Measurements from ENCODE around the gene NHERF2. TPM values are rescaled to one million over a fixed set of nuclear protein-coding genes. Genes with fewer than 3 reads are reported as not detected.

Gene NHERF2
- total RNA-seq, 2 experiments from 2014 or later: 1.1 to 1.4 TPM

GRCh38 chr16:1983544-1984346, 43.0 kb upstream of the NHERF2 start, which contains the start of gene GFER:
GFER (plus strand) TSS chr16:1984193; CDS start chr16:1984219, 26 bp downstream.
- peaks cover 28% of the 10 kb centered on the region for H3K27me3 Mint-ChIP-seq
- peaks cover 15% of the 10 kb centered on the region for H3K4me1 Mint-ChIP-seq (ENCODE audit: low read depth)
- DNase-seq: peak; percentile 88
- POLR2A ChIA-PET: interaction anchor here (1.9 to 3.6 kb wide), 3 partner anchors 12 to 23 kb away, joined by 8 to 22 read pairs (median 15); partner anchors contain the start of genes RPS2 and TBL3
- H3K9me3 Mint-ChIP-seq: no peaks in the 10 kb centered on the region
- CTCF ChIA-PET: interaction anchor here (0.6 to 2.4 kb wide), 4 partner anchors 19 to 25 kb away, joined by 3 to 15 read pairs (median 8); partner anchors contain the start of gene RPS2
- intact Hi-C loops (cut with micrococcal nuclease): loop anchor here (1.0 kb wide), 1 partner anchor 9 kb away; no protein-coding TSS in a partner anchor
- peak within 1 kb of the TSS; percentile 81 for H3K4me3 Mint-ChIP-seq
- peaks cover 7% of the 10 kb centered on the region for H3K36me3 Mint-ChIP-seq
- peak within 1 kb of the TSS; percentile 58 for H3K27ac Mint-ChIP-seq

- Mint-ChIP-seq H3K36me3 (peaks cover 4% of the 10 kb centered on the region), H3K27me3 (peaks cover 36% of the 10 kb centered on the region), H3K4me3 (peak overlapping the region; percentile 81), H3K9me3 (no peaks in the 10 kb centered on the region), H3K4me1 (ENCODE audit: low read depth) (peaks cover 15% of the 10 kb centered on the region), H3K27ac (peak overlapping the region; percentile 58)
- POLR2A ChIA-PET: interaction anchor here (1.6 to 3.6 kb wide), 3 partner anchors 20 to 23 kb away, joined by 5 to 22 read pairs (median 8); partner anchors contain the start of gene RPS2
- no peak for DNase-seq
- intact Hi-C loops (cut with micrococcal nuclease): loop anchor here (1.0 kb wide), 1 partner anchor 8 kb away; no protein-coding TSS in a partner anchor
- CTCF ChIA-PET: interaction anchor here (0.6 to 2.4 kb wide), 3 partner anchors 19 to 24 kb away, joined by 3 to 15 read pairs (median 3); partner anchors contain the start of gene RPS2
These were observed 42.1 kb upstream of the NHERF2 start for GRCh38 chr16:1984347-1985225.

DNA sequence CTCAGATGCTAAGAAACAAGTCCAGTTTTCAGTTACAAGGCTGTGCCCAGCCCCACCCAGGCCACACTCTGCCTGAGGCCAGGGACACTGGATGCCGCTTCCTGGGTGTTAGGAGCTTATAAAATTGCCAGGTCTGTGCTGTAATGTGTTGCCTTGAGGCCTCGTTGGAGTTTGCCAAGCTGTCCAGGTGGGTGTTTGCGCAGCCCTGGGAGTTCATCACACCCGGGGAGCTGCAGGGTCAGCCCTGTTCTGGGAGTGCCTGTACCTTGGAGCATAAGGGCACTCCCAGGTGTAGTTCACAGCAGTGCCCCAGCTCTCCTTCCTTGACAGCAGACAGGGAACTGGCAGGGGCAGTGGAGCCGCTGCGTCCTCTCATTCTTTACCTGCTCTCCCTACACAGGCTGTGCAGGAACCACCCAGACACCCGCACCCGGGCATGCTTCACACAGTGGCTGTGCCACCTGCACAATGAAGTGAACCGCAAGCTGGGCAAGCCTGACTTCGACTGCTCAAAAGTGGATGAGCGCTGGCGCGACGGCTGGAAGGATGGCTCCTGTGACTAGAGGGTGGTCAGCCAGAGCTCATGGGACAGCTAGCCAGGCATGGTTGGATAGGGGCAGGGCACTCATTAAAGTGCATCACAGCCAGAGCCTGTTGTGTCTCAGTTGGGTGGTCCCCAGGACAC, 41.1 kb upstream of the NHERF2 start:
- intact Hi-C loops (cut with micrococcal nuclease): no loop called here
- no peak for DNase-seq
- Mint-ChIP-seq H3K36me3 (peaks cover 4% of the 10 kb centered on the region), H3K9me3 (no peaks in the 10 kb centered on the region), H3K4me1 (ENCODE audit: low read depth) (peaks cover 15% of the 10 kb centered on the region), H3K27ac (no peak overlapping the region), H3K27me3 (peaks cover 33% of the 10 kb centered on the region), H3K4me3 (peak overlapping the region; percentile 81)
- ChIA-PET CTCF (interaction anchor here (2.4 kb wide), 1 partner anchor 18 kb away, joined by 15 read pairs; no protein-coding TSS in a partner anchor), POLR2A (interaction anchor here (1.6 to 3.6 kb wide), 3 partner anchors 20 to 25 kb away, joined by 5 to 22 read pairs (median 8); partner anchors contain the start of gene RPS2)

- POLR2A ChIA-PET: interaction anchor here (1.9 kb wide), 1 partner anchor 16 kb away, joined by 8 read pairs; the partner anchor contains the start of gene TBL3
- Mint-ChIP-seq H3K27ac (no peak overlapping the region), H3K4me3 (no peak overlapping the region), H3K36me3 (peaks cover 4% of the 10 kb centered on the region), H3K4me1 (ENCODE audit: low read depth) (peaks cover 26% of the 10 kb centered on the region), H3K27me3 (peaks cover 23% of the 10 kb centered on the region), H3K9me3 (no peaks in the 10 kb centered on the region)
- DNase-seq: no peak
- intact Hi-C loops (cut with micrococcal nuclease): no loop called here
- CTCF ChIA-PET: interaction anchor here (1.3 to 2.7 kb wide), 2 partner anchors 9 to 17 kb away, joined by 3 to 12 read pairs; no protein-coding TSS in a partner anchor
These were observed 39.5 kb upstream of the NHERF2 start for GRCh38 chr16:1987198-1987597.

GRCh38 chr16:1989209-1990100, 37.2 kb upstream of the NHERF2 start, which contains the start of gene SYNGR3:
SYNGR3 (plus strand) TSS chr16:1989970; CDS start chr16:1990103, 133 bp downstream.
- peak within 1 kb of the TSS; percentile 71 for H3K4me3 Mint-ChIP-seq
- intact Hi-C loops (cut with micrococcal nuclease): no loop called here
- peaks cover 12% of the 10 kb centered on the region for H3K27me3 Mint-ChIP-seq
- POLR2A ChIA-PET: interaction anchor here (0.8 kb wide), 1 partner anchor 14 kb away, joined by 3 read pairs; no protein-coding TSS in a partner anchor
- no peaks in the 10 kb centered on the region for H3K9me3 Mint-ChIP-seq
- DNase-seq: no peak
- peaks cover 33% of the 10 kb centered on the region for H3K4me1 Mint-ChIP-seq (ENCODE audit: low read depth)
- no peak within 1 kb of the TSS for H3K27ac Mint-ChIP-seq
- H3K36me3 Mint-ChIP-seq: peaks cover 4% of the 10 kb centered on the region
- CTCF ChIA-PET: interaction anchor here (1.0 to 2.8 kb wide), 3 partner anchors 9 to 15 kb away, joined by 3 to 18 read pairs (median 12); no protein-coding TSS in a partner anchor

DNA sequence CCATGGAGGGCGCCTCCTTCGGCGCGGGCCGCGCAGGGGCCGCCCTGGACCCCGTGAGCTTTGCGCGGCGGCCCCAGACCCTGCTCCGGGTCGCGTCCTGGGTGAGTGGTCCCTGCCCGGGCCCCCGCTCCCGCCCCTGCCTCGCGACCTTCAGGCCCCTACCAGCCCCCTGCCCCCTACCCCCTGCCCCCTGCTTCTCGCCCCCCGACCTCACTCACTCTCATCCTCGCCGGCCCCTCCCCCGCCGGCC, 36.7 kb upstream of the NHERF2 start:
- no peak overlapping the region for H3K4me3 Mint-ChIP-seq
- H3K27me3 Mint-ChIP-seq: peaks cover 12% of the 10 kb centered on the region
- peaks cover 4% of the 10 kb centered on the region for H3K36me3 Mint-ChIP-seq
- POLR2A ChIA-PET: interaction anchor here (0.8 to 2.8 kb wide), 3 partner anchors 13 to 25 kb away, joined by 3 to 25 read pairs (median 10); partner anchors contain the start of genes RPS2 and TBL3
- intact Hi-C loops (cut with micrococcal nuclease): no loop called here
- H3K27ac Mint-ChIP-seq: no peak overlapping the region
- peaks cover 27% of the 10 kb centered on the region for H3K4me1 Mint-ChIP-seq (ENCODE audit: low read depth)
- CTCF ChIA-PET: interaction anchor here (1.0 to 2.8 kb wide), 2 partner anchors 8 to 14 kb away, joined by 3 to 18 read pairs; no protein-coding TSS in a partner anchor
- DNase-seq: no peak
- H3K9me3 Mint-ChIP-seq: no peaks in the 10 kb centered on the region

- ChIA-PET CTCF (interaction anchor here (0.9 to 2.8 kb wide), 3 partner anchors 8 to 26 kb away, joined by 3 to 18 read pairs (median 3); partner anchors contain the start of gene RPS2), POLR2A (interaction anchor here (1.1 to 2.8 kb wide), 6 partner anchors 8 to 165 kb away, joined by 3 to 25 read pairs (median 6); partner anchors contain the start of genes NOXO1, RPS2, TBL3 and TRAF7)
- no peaks in the 10 kb centered on the region for H3K9me3 Mint-ChIP-seq
- peak overlapping the region; percentile 49 for H3K27ac Mint-ChIP-seq
- peaks cover 4% of the 10 kb centered on the region for H3K36me3 Mint-ChIP-seq
- peak overlapping the region; percentile 71 for H3K4me3 Mint-ChIP-seq
- peaks cover 22% of the 10 kb centered on the region for H3K4me1 Mint-ChIP-seq (ENCODE audit: low read depth)
- H3K27me3 Mint-ChIP-seq: peaks cover 12% of the 10 kb centered on the region
- DNase-seq: peak; percentile 67
- intact Hi-C loops (cut with micrococcal nuclease): no loop called here
These were observed 36.2 kb upstream of the NHERF2 start for GRCh38 chr16:1990351-1991134.

DNA sequence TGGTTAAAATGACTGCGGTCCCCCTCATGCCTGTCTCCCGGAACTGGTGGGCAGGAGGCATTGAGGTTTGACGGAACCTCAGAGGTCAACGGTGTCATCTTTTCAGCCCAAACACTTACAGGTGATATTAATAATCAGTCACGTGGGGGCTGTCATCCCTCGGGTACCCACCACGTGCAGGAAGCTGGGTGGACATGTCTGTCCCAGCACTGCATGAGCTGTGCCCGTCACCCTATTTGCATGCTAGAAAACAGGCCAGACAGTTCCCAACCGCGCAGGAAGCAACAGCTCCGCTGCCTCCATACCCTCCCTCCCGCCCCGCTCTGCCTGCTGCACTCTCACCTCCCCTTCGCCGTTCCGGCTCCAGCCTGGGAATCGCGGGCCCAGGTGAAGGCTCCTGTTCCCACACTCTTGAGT, 35.6 kb upstream of the NHERF2 start:
- intact Hi-C loops (cut with micrococcal nuclease): no loop called here

DNA sequence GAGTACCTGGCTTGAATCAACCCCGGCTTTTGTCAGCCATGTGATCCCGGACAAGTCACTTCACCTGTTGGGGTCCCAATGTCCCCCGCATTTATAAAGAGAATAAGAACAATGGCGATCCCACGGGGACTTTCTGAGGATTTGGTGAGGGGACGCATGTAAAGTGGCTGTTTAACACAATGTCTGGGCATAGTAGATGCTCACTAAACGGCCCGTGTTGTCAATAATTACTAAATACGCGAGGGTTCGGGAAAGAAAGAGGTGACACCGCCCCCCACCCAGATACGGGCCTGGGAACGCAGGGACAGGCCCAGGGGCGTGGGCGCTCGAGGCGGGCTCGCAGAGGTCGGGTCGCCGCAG, 35.1 kb upstream of the NHERF2 start:
- peak overlapping the region; percentile 71 for H3K4me3 Mint-ChIP-seq
- H3K9me3 Mint-ChIP-seq: no peaks in the 10 kb centered on the region
- peak overlapping the region; percentile 49 for H3K27ac Mint-ChIP-seq
- DNase-seq: no peak
- peaks cover 12% of the 10 kb centered on the region for H3K27me3 Mint-ChIP-seq
- ChIA-PET POLR2A (interaction anchor here (1.1 to 2.8 kb wide), 6 partner anchors 10 to 164 kb away, joined by 3 to 25 read pairs (median 6); partner anchors contain the start of genes NOXO1, RPS2, TBL3 and TRAF7), CTCF (interaction anchor here (0.9 to 2.8 kb wide), 2 partner anchors 12 to 27 kb away, joined by 3 to 18 read pairs; partner anchors contain the start of gene RPS2)
- H3K4me1 Mint-ChIP-seq (ENCODE audit: low read depth): peaks cover 25% of the 10 kb centered on the region
- peaks cover 4% of the 10 kb centered on the region for H3K36me3 Mint-ChIP-seq
- intact Hi-C loops (cut with micrococcal nuclease): no loop called here

More for the DNA sequence above, 35.6 kb upstream of the NHERF2 start:
- no peaks in the 10 kb centered on the region for H3K9me3 Mint-ChIP-seq
- peaks cover 23% of the 10 kb centered on the region for H3K4me1 Mint-ChIP-seq (ENCODE audit: low read depth)
- peak overlapping the region; percentile 71 for H3K4me3 Mint-ChIP-seq
- CTCF ChIA-PET: interaction anchor here (0.9 to 2.8 kb wide), 3 partner anchors 7 to 26 kb away, joined by 3 to 18 read pairs (median 3); partner anchors contain the start of gene RPS2
- H3K27ac Mint-ChIP-seq: peak overlapping the region; percentile 49
- peaks cover 4% of the 10 kb centered on the region for H3K36me3 Mint-ChIP-seq
- POLR2A ChIA-PET: interaction anchor here (1.1 to 2.8 kb wide), 6 partner anchors 9 to 164 kb away, joined by 3 to 25 read pairs (median 6); partner anchors contain the start of genes NOXO1, RPS2, TBL3 and TRAF7
- peak; percentile 76 for DNase-seq
- H3K27me3 Mint-ChIP-seq: peaks cover 12% of the 10 kb centered on the region
